ENCODE results near the gene ADA. TPM values are rescaled to one million over a fixed set of nuclear protein-coding genes. Genes with fewer than 3 reads are reported as not detected.

ADA gene
- total RNA-seq, 1 donor from 2014 or later, result 8.9 TPM

- ATAC-seq (ENCODE audit: poor library complexity), result peak; percentile 8
- intact Hi-C loops (cut with DNase I), result loop anchor here (10.0 kb wide), 1 partner anchor 400 kb away; the partner anchor contains the start of gene OSER1
- peak; percentile 57 for DNase-seq
These were observed 36.2 kb downstream of the ADA start for GRCh38 chr20:44615169-44615791.

GRCh38 chr20:44614525-44614924, 37.0 kb downstream of the ADA start:
- intact Hi-C loops (cut with DNase I), result loop anchor here (5.0 to 10.0 kb wide), 2 partner anchors 82 to 400 kb away; partner anchors contain the start of gene OSER1
- ATAC-seq (ENCODE audit: poor library complexity), result peak; percentile 59
- peak; percentile 79 for DNase-seq

GRCh38 chr20:44613575-44613974, 37.9 kb downstream of the ADA start:
- DNase-seq (no peak), ATAC-seq (ENCODE audit: poor library complexity) (no peak)
- intact Hi-C loops (cut with DNase I), result loop anchor here (5.0 to 10.0 kb wide), 2 partner anchors 81 to 399 kb away; partner anchors contain the start of gene OSER1

- ATAC-seq (ENCODE audit: poor library complexity) (peak; percentile 5), DNase-seq (no peak)
- intact Hi-C loops (cut with DNase I), result loop anchor here (5.0 to 10.0 kb wide), 2 partner anchors 78 to 396 kb away; partner anchors contain the start of gene OSER1
These were observed 41.1 kb downstream of the ADA start for GRCh38 chr20:44610313-44610962.

GRCh38 chr20:44609516-44610312, 41.8 kb downstream of the ADA start:
- intact Hi-C loops (cut with DNase I), result loop anchor here (2.0 to 10.0 kb wide), 3 partner anchors 33 to 395 kb away; partner anchors contain the start of gene OSER1
- peak; percentile 91 for ATAC-seq (ENCODE audit: poor library complexity)
- DNase-seq, result peak; percentile 93

GRCh38 chr20:44609006-44609515, 42.4 kb downstream of the ADA start:
- ATAC-seq (ENCODE audit: poor library complexity), result peak; percentile 4
- DNase-seq, result no peak
- intact Hi-C loops (cut with DNase I), result loop anchor here (2.0 kb wide), 1 partner anchor 32 kb away; no protein-coding TSS in a partner anchor

GRCh38 chr20:44606725-44607441, 44.6 kb downstream of the ADA start:
- ATAC-seq (ENCODE audit: poor library complexity) (no peak), DNase-seq (no peak)
- intact Hi-C loops (cut with DNase I), result no loop called here

GRCh38 chr20:44603327-44603726, 48.2 kb downstream of the ADA start:
- no peak for DNase-seq
- intact Hi-C loops (cut with DNase I), result no loop called here
- no peak for ATAC-seq (ENCODE audit: poor library complexity)

GRCh38 chr20:44601801-44602204, 49.7 kb downstream of the ADA start:
- ATAC-seq (ENCODE audit: poor library complexity), result peak; percentile 82
- peak; percentile 86 for DNase-seq
- intact Hi-C loops (cut with DNase I), result no loop called here

- intact Hi-C loops (cut with DNase I), result no loop called here
- DNase-seq, result peak; percentile 64
- ATAC-seq (ENCODE audit: poor library complexity), result peak; percentile 59
These were observed 50.2 kb downstream of the ADA start for GRCh38 chr20:44601236-44601671.

- ATAC-seq (ENCODE audit: poor library complexity), result peak; percentile 50
These were observed 50.7 kb downstream of the ADA start for GRCh38 chr20:44600758-44601201.

GRCh38 chr20:44600301-44600700, 51.2 kb downstream of the ADA start:
- intact Hi-C loops (cut with DNase I), result no loop called here
- DNase-seq, result no peak
- no peak for ATAC-seq (ENCODE audit: poor library complexity)

More at GRCh38 chr20:44600758-44601201, 50.7 kb downstream of the ADA start:
- no peak for DNase-seq
- intact Hi-C loops (cut with DNase I), result no loop called here

GRCh38 chr20:44599715-44600114, 51.8 kb downstream of the ADA start:
- intact Hi-C loops (cut with DNase I), result no loop called here
- ATAC-seq (ENCODE audit: poor library complexity) (no peak), DNase-seq (no peak)

GRCh38 chr20:44598423-44599305, 52.8 kb downstream of the ADA start:
- ATAC-seq (ENCODE audit: poor library complexity) (peak; percentile 53), DNase-seq (peak; percentile 75)
- intact Hi-C loops (cut with DNase I), result no loop called here

- ATAC-seq (ENCODE audit: poor library complexity), result no peak
- intact Hi-C loops (cut with DNase I), result no loop called here
- no peak for DNase-seq
These were observed 53.6 kb downstream of the ADA start for GRCh38 chr20:44597930-44598329.

GRCh38 chr20:44597516-44597915, 54.0 kb downstream of the ADA start:
- DNase-seq (no peak), ATAC-seq (ENCODE audit: poor library complexity) (no peak)
- intact Hi-C loops (cut with DNase I), result no loop called here

- no peak for DNase-seq
- intact Hi-C loops (cut with DNase I), result no loop called here
- ATAC-seq (ENCODE audit: poor library complexity), result no peak
These were observed 54.6 kb downstream of the ADA start for GRCh38 chr20:44596876-44597275.
